ENCODE data around the gene ELK1.
"Not testable (repeated sequence)": the region's sequence is repeated elsewhere in the genome, so short reads cannot be mapped to it uniquely, and the experiment has no call there.

The ELK1 gene, protein sequence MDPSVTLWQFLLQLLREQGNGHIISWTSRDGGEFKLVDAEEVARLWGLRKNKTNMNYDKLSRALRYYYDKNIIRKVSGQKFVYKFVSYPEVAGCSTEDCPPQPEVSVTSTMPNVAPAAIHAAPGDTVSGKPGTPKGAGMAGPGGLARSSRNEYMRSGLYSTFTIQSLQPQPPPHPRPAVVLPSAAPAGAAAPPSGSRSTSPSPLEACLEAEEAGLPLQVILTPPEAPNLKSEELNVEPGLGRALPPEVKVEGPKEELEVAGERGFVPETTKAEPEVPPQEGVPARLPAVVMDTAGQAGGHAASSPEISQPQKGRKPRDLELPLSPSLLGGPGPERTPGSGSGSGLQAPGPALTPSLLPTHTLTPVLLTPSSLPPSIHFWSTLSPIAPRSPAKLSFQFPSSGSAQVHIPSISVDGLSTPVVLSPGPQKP

DNA sequence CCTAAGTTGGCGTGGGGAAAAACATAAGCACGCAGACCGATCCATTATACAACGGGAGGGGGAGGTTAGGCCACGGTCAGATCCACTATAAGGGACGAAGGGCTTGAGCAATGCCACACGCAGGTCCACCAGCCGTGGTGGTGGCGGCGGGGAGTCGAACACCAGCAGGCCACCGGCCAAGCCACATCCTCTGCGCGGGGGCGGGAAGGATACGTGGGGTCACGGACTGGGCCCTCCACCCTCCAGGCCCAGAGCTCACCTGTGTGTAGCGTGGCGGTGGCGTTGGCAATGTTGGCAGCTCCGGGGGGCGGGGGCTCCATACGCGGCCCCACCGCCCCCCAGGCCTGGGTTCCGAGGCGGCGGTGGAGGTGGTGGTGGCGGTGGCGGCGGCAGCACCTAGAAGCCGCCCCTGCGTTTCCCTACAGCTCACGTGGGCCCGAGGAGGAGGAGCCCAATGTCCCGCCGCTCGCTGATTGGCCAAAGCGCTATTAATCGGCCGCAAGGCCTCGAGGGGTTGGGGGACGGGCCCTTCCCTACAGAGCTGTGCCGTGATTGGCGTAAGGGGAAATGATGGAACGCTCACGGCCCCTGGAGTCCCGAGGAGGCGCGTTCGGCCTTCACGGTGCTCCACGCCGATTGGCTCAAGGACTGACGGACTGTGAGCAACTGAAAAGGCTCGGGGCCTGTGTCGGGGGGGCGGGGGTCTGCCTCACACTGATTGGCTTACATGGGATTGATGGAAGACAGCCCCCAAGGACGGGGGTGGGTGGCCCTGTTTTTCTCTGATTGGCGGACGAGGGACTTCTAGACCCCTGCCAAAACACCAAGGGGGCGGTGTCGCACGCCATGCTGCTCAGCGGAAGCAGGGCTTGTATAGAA, at the start of gene ELK1:
Gene ELK1, minus strand, starts transcription at position 400 of the 879 bp plus-strand sequence. CDS start 9,122 bp downstream, outside the sequence.
- FAIRE-seq: peak; percentile 99

DNA sequence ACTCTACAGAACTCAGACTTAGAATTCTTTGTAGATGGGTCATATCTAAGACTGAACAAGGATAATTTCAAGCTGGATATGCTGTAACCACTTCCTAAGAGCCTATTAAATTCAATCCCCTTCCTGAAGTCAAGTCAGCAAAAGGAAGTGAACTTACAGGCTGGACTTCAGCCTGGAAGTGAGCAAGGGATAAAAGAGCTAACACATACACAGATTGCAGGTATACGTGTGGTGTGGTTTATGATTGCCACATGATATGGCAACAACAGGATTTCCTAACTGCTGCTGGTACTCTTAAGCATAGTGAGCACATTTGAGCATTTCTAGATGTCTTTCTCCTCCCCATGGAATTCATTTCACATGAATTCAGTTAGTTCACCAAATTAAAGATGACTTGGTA, 46.8 kb upstream of the ELK1 start:
- no peak for FAIRE-seq

DNA sequence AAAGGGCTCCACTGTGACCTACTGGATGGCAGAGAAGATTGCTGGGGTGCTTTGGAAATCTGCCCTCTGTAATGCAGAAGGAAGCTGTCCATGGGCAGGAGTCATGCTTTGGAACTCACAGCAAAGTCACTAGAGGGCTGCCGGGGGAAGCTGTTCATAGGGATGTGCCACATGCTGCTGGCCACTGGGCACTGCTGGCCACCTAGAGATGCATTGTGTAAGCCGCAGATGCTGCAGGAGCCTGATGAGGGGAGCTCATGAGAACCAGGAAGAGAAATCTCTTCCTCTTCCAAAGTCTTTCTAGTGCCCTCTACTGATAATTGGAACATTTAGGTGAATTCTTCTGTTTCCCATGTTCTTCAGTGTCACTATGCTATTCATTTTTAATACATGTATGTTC, 39.8 kb upstream of the ELK1 start:
- FAIRE-seq: no peak

DNA sequence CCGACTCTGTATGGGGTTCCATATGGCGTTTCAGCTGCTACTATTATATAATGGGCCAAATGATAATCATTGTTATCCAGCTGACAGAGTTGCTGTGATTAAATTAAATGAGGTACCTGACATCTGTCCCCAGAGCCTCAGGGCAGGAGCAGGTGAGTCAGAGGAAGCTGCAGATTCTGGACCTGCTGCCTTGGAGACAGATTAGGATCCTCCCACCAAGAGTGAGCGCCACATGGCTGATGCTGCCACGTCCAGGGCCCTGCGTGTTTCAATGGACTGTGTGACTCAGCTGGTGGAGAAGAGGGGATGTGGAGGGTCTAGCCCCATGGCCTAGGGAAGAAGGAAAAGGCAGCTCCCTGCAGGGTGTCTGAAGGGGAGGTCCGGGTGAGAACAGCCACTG, 36.9 kb upstream of the ELK1 start:
- no peak for FAIRE-seq

DNA sequence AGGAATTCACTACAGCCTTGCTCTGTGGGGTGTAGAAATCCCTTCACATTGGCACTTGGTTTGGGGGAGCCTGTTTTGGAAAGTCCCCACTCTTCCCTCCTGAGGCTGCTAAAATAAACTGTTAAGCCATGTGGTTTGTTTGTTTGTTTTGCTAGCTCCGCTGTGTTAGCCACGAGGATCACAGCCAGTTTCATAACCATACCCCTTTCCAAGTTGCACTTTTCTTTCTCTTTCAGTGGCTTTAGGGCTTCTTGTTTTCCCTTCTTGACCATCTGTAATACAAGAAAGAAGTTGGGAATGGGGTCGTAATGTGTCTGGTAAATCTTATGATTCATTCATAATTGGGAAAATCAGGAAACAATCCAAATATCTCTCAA, 33.5 kb upstream of the ELK1 start:
- FAIRE-seq: no peak

DNA sequence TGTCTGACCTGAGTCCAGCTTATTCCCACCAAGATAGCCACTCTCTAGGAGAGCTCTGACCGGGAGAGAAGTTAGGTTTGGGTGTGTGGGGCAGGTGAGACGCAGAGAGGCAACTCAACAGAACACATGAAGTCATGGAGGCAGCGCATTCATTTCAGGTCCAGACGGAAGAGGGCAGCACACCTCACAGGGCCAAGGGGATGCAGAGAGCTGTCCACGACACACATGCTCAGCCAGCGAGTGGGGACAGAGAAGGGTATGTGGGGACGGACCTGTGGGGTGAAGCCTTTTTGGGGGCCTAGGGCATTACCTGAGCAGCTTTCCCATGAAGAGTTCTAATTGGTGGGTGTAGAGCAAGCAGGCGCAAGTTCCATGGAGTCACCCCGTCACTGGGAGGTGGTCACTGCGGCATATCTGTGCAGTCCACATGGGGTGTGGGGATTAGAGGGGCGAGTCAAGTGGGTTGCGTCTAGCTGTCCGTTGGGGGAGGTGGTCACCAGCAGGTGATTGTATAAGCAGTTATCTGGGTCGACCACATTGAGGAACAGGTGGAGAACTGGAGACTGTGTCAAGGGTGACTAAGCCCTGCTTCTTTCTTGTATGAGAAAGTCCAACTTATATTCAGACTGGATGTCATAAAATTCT, 32.9 kb upstream of the ELK1 start:
- FAIRE-seq: no peak

DNA sequence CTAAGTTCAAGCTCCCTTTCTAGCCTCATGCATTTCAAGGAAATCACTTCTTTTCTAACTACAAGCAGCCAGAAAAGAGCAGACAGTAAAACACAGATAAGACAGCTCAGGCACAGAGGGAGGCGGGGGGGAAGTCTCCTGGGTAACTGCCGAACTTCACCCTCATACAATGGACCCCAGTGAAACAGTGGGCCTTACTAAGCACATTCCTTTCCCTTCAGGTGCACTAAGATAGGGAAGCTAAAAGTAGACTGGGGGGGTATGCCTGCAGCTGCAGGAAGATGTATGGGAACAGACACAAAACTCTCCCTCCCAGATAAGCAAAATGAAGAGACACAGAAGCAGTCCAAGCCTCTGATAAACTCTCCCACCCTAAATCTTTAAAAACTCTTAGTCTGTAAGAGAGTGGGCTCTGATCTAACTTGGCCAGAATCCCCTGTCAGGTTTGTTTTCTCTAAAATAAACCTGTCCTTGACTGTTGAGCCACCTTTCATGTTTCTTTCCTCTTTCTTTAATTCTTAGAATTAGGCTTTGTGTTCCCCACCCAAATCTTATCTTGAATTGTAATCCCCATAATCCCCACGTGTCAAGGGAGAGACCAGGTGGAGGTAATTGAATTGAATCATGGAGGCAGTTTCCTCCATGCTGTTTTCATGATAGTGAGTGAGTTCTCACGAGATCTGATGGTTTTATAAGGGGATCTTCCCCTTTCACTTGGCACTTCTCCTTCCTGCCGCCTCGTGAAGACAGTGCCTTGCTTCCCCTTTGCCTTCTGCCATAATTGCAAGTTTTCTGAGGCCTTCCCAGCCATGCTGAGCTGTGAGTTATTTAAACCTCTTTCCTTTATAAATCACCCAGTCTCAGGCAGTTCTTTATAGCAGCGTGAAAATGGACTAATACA, 25.8 kb upstream of the ELK1 start:
- not testable (repeated sequence) for FAIRE-seq

DNA sequence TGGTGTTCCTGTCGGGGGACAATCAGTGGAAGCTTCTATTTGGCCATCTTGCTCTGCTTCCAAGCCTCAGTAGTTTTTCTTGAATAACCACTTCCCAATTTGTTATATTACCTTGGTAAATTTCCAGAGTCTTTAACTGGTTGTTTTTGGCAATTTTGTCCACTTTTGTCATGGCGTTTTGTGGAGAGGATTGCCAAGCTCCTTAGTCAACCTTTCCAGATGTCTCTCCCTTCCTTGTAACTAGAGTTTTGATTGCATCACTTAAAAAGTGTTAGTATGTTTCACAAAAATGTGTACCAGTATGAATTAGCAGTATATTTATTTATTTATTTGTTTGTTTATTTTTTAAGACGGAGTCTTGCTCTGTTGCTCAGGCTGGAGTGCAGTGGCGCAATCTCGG, 24.4 kb upstream of the ELK1 start:
- no peak for FAIRE-seq

DNA sequence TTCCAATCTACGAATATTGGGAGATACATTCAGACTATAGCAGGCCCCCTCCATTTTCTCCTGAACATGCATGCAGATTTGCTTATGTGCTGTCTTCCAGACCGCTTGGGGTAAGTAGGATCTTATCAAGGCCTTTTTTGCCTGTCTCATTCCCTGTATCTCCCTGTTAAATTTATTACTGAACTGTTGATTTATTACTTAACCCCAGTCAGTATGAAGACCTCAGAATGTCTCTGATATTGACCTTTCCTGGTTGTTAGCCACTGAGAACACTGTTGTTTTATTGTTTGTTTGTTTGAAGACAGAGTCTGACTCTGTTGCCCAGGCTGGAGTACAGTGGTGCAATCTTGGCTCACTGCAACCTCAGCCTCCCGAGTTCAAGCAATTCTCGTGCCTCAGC, 15.4 kb upstream of the ELK1 start:
- FAIRE-seq: not testable (repeated sequence)

DNA sequence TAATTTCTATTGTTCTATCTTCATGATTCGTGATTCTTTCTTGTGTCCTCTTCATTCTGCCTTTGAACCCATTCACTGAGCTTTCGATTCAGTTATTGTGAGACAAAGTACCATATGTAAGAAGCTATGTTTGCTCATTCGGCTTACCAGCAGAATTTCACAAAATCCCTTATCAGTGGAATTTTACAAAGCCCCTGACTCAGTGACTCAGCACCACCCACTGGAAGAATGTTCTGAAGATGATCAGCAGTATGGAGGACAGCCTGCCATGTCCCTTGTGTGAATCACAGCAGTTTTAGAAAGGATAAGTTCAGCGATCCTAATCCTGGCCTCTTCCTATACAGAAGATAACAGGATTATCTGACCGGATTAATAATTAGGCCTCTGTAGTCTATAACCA, 14.4 kb upstream of the ELK1 start:
- FAIRE-seq: no peak

DNA sequence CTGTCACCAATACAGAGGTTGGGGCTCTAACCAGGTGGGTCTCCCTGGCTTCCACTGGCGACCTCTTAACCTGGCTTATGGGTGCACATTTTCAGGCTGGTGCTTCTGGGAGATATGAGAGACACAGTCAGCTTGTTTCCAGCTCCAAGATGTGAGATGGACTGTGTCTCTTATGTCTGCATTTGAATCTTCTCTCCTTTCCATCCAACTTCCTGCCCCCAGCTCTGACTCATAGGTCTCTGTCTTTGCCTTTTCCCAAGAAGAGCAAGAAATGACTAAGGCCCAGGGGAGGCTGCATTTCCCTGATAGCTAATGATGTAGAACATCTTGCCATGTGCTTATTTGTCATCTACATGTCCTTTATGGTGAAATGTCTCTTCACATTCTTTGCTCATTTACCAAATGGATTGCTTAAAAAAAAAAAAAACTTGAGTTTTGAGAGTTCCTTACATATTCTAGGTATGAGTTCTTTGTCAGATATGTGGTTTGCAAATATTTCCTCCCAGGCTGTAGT, 11.8 kb upstream of the ELK1 start:
- FAIRE-seq: no peak

DNA sequence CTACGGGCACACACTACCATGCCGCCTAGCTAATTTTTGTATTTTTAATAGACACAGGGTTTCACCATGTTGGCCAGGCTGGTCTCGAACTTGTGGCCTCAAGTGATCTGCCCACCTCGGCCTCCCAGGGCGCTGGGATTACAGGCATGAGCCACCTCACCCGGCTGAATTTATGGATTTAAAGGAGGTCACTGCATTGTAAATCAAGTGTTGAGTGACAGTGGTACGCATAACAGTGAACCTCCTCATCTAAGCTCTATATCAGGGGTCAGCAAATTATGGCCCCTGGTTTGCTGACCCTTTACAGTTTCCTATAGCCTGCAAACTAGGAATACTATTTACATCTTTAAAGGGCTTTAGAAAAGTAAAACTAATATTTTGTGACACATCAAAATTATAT, 11.2 kb upstream of the ELK1 start:
- FAIRE-seq: no peak

DNA sequence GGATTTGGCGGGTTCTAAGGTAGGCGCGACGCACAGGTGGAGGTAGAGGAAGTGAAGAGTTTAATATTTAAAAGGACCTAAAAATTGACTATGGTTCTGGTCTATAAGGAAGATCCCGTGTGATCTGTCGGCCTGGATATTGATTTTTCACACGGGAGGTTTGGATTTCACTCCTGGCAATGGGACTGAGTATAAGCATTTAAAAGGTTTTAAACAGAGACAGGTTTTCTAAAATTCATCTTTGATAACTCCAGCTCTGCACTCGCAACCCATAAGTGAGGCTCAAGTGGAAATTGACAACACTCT, 9.0 kb upstream of the ELK1 start:
- no peak for FAIRE-seq

DNA sequence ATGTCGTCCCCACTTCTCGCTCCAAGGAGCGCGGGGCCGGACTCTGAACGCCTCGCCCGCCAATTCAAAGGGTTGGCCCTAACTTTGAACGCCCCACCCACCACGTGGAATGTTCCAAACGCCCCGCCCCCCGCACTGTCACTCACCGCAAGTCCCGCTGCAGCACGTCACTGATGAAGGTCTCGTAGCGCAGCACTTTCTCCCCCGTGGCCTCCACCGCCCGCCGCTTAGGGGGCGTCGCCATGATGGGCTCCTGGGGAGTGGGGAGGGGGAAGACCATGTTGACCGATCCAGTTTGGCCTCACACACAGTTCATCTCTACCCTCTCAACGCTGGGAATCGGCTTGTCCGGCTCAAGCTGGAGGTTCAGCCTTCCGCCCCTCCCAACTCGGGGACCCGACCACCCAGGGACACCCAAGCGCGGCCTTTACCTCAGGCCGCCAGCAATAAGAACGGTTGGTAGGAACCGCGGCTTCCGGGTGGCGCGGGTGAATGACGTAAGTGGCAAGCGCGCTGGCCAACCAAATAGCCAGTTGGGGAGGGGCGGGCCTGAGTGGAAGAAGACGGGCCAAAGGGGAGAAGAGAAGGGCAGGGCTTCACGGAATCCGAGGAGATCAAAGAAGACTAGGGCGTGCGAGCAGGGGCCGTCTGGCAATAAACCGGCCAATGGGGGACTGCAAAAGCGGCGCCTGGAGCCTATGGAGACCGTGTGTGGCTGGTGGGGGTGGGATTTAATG, 8.5 kb upstream of the ELK1 start, which contains the start of gene UXT:
Gene UXT, minus strand, starts transcription at position 497 of the 737 bp plus-strand sequence. Its CDS starts 253 bp downstream, at position 244.
- FAIRE-seq: peak; percentile 98

DNA sequence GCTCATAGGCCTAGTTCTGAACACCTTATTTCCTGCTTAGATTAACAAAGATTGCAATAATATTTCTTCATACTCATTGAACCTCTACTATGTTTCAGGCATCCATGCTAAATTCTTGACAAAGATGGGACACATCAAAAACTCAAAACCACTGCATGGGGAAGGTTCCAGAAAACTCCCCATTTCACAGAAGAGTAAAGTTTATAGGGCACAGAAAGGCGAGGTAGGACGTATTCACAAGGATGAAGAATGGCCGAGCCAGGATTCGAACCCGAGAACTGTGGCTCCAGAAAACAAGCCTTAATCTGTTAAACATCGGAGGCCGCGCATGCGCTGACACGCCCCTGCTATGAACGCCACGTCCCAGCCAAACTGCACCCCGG, 7.9 kb upstream of the ELK1 start:
- no peak for FAIRE-seq

DNA sequence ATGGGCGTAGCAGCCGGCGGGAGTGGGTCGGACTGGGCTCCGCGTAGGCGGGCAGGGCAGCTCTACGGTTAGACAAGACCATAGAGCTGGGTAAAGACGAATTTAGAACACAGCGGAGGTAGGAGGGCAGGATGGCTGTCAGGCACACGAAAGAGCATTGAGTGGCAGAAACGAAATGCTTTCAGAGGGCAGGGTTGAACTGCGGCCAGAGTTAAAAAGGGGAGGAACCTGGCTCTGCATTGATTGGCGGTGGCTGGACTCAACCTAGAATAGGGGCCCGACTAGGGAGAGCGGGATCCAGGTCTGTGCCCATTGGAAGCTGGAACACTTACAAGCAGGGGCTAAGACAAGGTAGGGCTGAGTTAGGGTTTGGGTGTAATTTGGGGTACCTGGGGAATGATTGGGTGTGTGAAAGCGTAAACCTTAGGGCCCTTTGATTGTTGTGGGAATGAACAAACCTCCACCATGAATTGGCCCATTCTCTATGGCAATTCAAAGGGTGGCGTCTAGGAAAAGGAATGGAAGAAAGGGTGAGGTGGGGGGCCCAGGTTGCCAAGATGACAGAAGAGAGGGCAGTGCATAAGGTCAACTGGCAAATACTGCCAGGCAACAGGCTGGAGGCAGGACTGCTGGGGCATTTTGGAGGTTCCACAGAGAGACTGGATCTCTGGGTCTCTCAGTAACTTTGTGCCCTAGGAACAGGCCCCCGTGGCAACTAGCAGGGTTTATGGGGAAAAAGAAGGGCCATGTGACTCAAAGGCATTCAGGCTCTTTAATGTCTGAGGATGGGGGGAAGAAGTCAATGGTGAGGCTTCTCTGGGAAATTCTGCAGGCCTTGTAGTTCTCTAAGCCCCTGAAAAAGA, 911 bp upstream of the ELK1 start:
- no peak for FAIRE-seq

DNA sequence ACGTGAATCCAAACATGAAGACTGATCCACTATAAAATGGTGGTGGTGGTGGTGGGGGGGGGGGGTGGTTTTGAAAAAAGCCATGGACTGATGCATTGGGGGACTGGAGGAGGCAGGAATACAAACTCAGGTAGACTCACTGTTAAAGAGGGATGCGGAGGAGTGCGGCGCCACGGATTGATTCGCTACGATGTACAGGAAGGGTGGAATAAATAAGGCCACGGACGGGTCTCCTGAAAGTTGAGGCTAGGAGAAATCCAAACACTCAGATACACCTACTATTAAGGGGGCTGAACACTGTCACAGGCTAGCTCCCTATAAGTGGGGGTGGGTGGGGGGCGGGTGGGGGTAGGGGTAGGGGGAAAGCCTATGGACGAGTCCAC, 591 bp downstream of the ELK1 start:
- no peak for FAIRE-seq

DNA sequence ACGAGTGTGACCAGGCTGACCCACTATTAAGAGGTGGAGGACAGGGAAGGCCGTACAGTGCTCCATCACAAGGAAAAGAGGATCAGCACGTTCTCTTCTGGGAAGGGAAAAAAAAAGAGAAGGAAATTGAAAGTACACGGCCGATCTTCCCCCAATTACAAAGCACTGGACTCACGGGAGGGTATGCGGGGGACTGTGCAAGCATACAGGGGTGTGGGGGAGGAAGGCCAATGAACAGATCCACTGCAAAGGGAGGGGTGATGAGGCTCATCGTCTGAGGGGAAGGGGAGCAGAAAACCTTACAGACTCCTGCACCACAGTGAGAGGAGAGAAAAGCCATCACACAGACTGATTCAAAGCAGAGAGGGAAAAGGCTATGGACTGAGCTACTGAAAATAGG, 1.1 kb downstream of the ELK1 start:
- FAIRE-seq: no peak

DNA sequence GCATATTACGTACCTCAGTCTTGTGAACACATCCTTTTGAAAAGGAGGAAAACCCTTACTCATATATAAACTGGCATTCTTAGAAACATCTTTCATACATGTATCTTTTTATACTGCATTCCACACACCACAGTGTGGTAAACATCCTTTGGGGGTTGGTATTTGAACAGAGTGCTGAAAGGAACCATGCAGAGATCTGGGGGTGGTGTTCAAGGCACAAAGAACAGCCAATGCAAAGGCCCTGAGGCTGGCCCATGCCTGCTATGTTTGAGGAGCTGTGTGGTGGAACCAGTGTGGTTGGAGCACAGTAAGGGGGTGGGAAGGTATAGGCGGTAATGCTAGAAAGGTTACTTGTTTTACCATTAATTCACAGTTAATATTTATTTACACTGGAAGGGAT, 2.0 kb downstream of the ELK1 start:
- no peak for FAIRE-seq

DNA sequence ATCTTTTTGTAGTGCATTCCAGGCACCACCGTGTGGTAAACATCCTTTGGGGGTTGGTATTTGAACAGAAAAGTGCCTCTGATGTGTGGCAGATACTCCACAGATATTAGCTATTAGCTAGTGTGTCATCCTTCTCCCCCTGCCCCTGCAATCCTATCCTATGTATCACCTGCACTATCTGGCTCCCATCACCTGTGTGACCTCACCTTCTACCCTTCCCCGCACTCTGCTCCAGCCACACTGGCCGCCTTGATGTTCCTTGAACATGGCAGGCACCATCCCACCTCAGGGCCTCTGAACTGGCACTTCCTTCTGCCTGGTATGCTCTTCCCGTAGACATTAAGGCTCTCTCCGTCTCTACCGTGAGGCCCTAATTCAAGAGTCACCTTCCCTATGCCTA, 3.7 kb downstream of the ELK1 start:
- no peak for FAIRE-seq

DNA sequence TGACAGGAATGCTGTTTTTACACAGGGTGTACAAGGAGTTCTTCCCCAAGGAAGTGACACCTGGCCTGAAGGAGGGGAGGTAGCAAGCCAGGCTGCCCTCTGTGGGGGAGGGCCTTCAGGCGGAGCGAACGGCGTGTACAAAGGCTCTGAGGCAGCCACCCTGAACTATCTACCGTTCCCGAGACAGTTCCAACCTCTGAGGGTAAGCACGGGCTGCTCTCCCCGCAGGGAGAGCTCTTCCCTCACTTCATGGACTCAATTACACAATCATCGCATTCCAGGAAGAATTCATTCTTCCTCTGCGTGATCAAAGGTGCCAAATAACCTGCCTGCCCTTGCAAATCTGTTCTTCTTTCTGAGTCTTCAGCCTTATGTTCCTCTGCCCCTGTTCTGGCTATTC, 4.8 kb downstream of the ELK1 start:
- FAIRE-seq: no peak
